Stimulated activated CD4-positive, alpha-beta T cell treated with anti-CD3 and anti-CD28 coated beads, TNF-alpha, amount 100 ng/mL, for 1 hour (primary cell): Measurements from ENCODE around the gene GRM7.

ENCODE experiments used
- DNase-seq, 3 donors: peaks; one replicate each; pipeline ENCODE4 v3.0.0-alpha.2; 2020; ENCODE audit warnings: low read depth in 3 of 3, low spot score in 1 of 3

Gene GRM7

GRCh38 chr3:7392206-7392605 is 531.3 kb downstream of the GRM7 start:
- no peak for DNase-seq

DNA sequence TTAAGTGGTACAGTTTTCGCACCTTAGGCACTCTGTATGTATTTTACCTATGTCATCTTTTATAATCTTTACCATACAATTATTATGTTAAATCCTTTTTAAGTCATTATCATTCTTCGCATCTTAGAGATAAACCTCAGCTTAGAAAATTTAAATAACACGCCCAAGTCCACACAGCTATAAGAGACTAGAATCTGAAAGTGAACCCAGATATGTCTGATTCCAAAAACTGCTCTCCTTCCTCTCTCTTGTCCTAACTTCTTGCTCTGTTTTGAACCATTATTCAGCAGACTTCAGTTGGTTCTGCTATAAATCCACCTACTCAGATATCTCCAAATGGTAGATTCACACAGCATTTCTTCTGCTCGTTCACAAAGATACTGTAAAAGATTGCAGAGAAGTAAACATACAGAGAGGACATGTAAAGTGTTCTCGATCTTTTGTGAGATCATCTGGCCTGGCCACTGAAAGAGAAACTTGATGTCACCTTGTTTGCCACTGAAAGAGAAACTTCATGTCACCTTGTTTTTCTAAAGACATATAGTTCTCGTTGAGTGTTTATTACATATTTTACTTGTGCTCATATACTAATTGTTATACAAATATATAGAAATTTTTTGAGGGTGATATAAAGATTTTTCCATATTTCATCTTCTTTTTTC is 533.2 kb downstream of the GRM7 start:
- no peak for DNase-seq

DNA sequence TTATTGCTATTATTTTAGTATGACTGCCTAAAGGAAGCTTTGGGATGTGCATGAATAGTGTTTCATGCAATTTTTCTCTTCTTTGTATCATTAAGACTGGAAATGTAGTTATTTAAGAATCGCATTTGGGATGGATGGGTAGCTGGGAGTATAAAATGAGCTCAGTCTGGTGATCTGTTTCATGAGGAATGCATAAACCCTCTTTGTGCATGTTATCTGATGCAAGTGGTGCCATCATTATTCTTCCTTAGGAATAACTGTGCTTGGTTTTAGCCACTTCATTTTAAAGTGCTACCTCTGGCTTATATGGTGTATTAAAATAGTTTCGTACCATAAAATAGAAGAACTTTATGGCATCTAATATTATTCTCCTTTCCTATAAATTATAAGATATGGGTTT is 535.6 kb downstream of the GRM7 start:
- no peak for DNase-seq

- DNase-seq, result no peak
Measured at GRCh38 chr3:7397097-7397496, 536.2 kb downstream of the GRM7 start.

GRCh38 chr3:7400360-7400759 is 539.4 kb downstream of the GRM7 start:
- DNase-seq, result no peak

DNA sequence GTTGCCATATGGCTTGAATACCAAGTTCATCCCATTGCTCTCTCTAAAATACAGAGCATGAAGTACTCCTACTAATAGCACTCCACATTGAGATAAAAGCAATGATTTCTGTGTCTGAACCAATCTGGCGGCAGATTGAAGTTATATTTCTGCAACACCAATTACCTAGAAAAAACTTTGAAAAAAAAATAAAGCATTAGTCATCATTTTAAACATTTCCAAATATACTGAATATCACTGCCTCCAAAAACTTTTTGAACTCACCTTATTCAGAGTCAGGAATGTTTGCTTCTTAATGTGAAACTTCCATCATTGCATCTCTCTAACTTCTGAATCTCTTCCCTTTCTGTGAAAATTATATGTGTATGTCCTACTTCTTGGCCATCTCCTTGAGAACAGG is 540.5 kb downstream of the GRM7 start:
- DNase-seq, result no peak

- no peak for DNase-seq
Measured at GRCh38 chr3:7407107-7407506, 546.2 kb downstream of the GRM7 start.

GRCh38 chr3:7410782-7411181 is 549.9 kb downstream of the GRM7 start:
- no peak for DNase-seq

- DNase-seq, result no peak
Measured at GRCh38 chr3:7421065-7421464, 560.1 kb downstream of the GRM7 start.

DNA sequence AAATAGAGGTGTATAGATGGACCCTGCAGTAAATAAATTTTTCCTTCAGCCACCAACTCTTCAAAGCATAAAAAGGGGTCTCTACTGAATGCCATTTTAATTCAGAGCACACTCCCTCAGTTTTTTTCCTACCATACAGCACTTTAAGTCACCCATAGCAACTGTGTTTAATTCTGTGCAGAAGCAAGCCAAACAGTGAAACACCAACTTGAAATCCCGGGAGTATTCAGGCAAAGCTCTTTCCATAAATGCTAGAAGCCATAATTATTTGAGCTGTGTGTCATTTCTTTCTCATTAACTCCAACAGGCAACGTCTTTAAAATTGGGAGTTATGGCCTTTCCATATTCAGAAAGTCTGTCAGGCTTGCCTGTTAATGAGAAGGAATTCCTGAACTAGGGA is 562.1 kb downstream of the GRM7 start:
- DNase-seq, result no peak

DNA sequence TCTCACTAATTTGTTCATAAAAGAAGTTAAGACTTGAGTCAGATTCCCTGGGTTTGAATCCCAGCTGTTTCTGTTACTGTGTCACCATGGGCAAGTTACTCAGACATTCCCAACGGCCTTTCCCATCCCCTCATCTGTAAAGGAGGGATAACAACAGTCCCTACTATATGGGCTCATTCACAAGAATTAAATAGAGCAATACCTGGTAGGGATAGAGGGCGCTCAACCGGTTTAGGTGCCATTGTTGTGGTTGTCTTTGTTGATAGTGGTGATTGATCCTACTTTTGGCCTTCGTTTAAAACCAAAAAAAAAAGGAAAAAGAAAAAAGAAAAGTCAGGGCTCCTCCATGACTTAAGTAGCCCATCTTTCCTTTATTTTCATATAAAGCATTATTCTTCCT is 563.1 kb downstream of the GRM7 start:
- no peak for DNase-seq

GRCh38 chr3:7428206-7428718 is 567.3 kb downstream of the GRM7 start:
- no peak for DNase-seq

DNA sequence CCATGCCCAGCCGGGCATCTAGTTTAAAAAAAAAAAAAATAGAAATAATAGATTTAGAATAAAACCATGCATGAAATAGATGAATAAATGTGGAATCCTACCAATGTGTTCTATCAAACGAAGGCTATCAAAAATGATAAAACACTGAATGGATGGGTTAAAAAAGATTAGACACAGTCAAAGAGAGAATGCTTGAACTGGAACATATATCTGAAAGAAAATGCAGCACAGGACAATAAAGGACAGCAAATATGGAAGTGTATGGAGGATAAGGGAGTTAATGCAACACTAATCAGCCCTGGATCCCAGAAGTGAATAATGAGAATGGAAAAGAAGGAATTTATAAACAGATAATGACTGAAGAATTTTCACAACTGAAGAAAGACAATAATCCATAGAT is 571.7 kb downstream of the GRM7 start:
- DNase-seq, result no peak

GRCh38 chr3:7433073-7433472 is 572.2 kb downstream of the GRM7 start:
- DNase-seq, result no peak

GRCh38 chr3:7436542-7436941 is 575.6 kb downstream of the GRM7 start:
- no peak for DNase-seq

DNA sequence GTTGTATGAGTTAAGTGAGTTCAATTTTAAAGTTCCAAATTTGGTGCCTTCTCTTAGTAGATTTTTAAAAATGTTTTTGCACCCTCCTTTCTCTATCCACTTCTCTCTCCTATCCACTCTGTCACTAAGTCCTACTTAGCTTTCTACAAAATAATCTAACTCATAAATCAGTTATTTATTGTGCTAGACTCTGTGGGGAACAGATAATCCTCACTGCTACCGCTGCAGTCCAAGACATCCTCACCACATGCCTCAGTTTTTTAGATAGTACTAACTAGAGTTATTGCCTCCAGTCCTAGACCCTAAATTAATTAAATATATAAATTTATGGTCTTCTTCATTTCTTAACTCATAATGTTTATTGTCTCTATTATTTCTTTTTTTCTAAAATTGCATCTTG is 576.3 kb downstream of the GRM7 start:
- no peak for DNase-seq

- DNase-seq, result no peak
Measured at GRCh38 chr3:7439101-7439680, 578.3 kb downstream of the GRM7 start.

GRCh38 chr3:7444886-7445285 is 584.0 kb downstream of the GRM7 start:
- no peak for DNase-seq

GRCh38 chr3:7445331-7445730 is 584.4 kb downstream of the GRM7 start:
- DNase-seq, result no peak

DNA sequence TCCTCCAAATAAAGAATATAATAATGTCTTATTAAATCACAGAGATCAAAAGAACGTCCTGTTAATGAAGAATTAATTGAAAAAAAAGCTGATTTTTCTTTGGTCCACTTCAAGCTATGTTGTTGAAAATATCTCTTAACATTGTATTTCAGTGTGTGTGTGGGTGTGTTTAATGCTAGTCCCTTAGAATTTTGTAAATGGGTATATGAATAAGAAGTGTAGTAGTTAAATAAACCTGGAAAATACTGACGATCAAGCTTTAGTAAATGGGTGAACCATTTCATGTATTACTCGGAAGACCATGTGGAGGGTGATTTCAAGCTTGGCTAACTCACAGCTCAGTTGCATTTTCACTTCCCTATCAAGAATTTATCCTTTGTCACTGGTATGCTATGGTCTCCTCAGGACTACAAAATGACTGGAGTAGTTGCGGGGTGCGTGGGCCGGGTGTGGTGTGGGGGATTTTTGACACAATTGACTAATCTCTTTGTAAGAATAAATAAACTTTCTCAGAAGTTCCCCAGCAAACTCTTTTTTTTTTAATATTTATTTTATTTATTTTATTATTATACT is 586.4 kb downstream of the GRM7 start:
- no peak for DNase-seq

GRCh38 chr3:7456386-7456785 is 595.5 kb downstream of the GRM7 start:
- no peak for DNase-seq

DNA sequence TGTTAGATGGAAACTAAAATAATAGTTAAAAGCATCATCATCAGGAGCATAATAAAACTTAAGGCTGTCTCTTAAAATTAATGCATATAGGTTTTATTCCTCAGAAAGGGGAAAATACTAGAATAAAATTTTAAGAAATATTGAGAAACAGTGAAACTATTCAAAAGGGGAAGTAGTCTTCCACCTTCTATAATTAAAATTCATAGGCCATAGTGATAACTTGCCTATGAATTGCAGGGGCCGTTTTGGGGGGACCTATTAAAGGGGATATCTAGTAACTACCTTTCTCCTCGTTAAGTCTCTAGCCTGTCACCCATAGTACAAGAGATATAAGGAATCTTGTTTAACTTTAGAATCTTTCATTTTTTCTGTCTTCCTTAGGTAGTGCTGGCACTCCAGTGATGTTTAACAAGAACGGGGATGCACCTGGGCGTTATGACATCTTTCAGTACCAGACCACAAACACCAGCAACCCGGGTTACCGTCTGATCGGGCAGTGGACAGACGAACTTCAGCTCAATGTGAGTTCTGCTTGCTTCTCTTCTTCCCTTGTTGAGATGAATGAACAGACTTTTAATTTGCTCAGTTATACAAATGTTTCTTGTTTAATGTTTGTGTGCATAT is 600.4 kb downstream of the GRM7 start:
- no peak for DNase-seq
